Measurements from ENCODE around the gene MBLAC1.
A peak's percentile ranks its signal among the peaks of the same experiment; 100 is the strongest.

The MBLAC1 gene

DNA sequence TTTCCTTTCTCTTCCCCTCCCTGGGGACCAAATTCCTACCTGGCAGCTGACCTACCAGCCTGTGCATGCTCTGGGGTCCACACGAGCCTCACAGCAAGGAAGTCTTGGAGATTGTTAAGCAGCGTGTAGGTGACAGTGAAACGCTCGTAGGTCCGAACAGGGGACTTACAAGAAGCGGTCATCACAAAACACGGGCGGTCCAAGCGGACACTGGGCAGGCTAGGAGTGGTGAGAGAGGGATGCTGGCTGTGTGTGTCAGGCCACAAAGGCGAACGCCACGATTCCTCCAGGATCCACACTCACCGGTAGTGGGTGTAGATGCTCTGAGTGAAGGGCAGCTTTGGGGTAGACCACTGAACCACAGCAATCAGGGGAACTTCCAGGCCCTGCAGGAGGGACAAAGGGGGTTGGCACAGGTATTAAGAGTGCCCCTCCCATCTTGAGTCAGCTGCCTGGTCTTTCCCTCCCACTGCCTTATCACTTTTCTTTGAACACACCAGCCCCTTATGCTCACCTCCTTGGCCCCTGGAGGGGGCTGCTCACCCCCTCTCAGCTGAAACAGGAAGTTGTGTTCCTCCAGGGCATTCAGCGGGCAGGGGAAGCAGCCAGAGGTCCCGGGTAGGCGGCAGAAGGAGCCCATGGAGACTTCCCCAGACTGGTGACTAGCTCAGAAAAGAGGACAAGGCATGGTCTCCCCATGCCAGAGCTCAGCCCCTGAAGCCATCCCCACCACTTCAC, 29.7 kb downstream of the MBLAC1 start:
- peaks cover 56% of the 10 kb centered on the region for H3K36me3 ChIP-seq (ENCODE audit: insufficient read depth, low read length)
- WGBS, result 87% methylated on average over 16 of the region's 16 CpGs
- peaks cover 13% of the 10 kb centered on the region; the same call in 1 of the 2 replicates for H3K4me1 ChIP-seq (ENCODE audit: insufficient read depth, low read length)
- H3K4me3 ChIP-seq (ENCODE audit: low read length), result peak overlapping the region; percentile 80; the same call in 1 of the 2 replicates
- no peaks in the 10 kb centered on the region for H3K27me3 ChIP-seq (ENCODE audit: insufficient read depth, low read length)
- H3K9ac ChIP-seq (ENCODE audit: low read depth, low read length), result no peak overlapping the region
- H3K27ac ChIP-seq (ENCODE audit: low read depth, low read length), result peak overlapping the region; percentile 10; the same call in 1 of the 2 replicates
- no peaks in the 10 kb centered on the region for H3K9me3 ChIP-seq (ENCODE audit: insufficient read depth, low read depth, low read length)

DNA sequence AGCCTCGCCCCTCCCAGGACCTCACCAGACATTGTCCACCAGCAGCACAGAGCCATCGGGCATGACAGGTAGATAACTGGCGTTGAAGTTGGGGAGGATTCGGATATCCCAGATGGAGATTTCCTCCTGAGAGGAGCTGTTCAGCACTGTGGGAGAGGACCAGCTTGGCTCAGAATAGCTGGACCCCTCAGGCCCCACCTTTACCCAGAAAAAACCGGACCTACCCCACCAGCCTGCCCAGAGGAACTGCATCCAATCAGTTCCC, 30.2 kb downstream of the MBLAC1 start:
- H3K4me1 ChIP-seq (ENCODE audit: insufficient read depth, low read length), result peaks cover 13% of the 10 kb centered on the region; the same call in 1 of the 2 replicates
- WGBS, result 68% methylated on average over 5 of the region's 5 CpGs
- peaks cover 51% of the 10 kb centered on the region for H3K36me3 ChIP-seq (ENCODE audit: insufficient read depth, low read length)
- H3K9me3 ChIP-seq (ENCODE audit: insufficient read depth, low read depth, low read length), result no peaks in the 10 kb centered on the region
- peak overlapping the region; percentile 10; the same call in 1 of the 2 replicates for H3K27ac ChIP-seq (ENCODE audit: low read depth, low read length)
- H3K4me3 ChIP-seq (ENCODE audit: low read length), result peak overlapping the region; percentile 80; the same call in 1 of the 2 replicates
- H3K27me3 ChIP-seq (ENCODE audit: insufficient read depth, low read length), result no peaks in the 10 kb centered on the region
- H3K9ac ChIP-seq (ENCODE audit: low read depth, low read length), result no peak overlapping the region

DNA sequence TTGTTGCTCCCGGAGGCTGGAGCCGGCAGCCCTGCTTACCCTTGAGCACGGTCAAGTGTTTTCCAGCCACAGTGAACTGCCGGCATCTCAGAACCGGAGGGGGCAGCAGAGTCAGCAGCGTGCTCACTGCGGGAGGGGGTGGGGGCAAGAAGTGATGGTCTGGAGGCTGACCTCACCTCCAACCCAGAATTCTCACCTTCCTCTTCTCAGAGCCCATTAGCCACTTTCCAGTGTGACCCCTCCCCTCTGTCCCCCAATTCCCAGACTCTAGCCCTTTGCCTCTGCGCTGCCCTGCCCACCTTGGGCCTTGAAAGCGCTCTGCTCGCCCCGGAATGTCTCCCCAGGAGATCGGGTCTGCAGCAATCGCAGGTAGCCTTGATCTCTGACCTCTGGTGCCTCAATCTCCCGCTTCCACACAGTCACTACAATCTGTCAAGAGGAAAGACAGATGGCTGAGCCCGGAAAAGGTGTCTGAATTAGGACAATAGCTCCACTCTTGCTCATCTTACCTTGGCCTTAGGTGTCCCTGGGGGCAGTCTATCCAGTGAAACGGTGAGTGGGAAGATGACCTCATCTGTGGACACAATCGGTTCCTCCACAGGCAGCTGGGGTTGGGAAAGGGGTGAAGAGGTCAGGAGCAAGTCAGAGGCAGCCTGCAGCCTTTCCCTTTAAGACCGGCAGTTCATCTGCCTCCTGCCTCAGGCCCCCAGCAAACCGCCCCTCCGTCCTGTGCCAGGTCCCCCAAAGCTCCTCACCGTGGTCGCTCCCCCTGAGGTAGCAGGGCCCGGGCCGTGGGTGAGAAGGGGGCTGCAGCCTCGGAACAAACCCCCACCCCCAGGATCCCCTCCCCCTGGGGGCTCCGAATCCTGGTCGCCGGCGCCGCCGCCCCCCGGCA, 30.8 kb downstream of the MBLAC1 start:
- H3K4me1 ChIP-seq (ENCODE audit: insufficient read depth, low read length), result peaks cover 13% of the 10 kb centered on the region; the same call in 1 of the 2 replicates
- no peaks in the 10 kb centered on the region for H3K27me3 ChIP-seq (ENCODE audit: insufficient read depth, low read length)
- WGBS, result 12% methylated on average over 31 of the region's 32 CpGs
- peak overlapping the region; percentile 80 for H3K4me3 ChIP-seq (ENCODE audit: low read length)
- H3K9ac ChIP-seq (ENCODE audit: low read depth, low read length), result peak overlapping the region; percentile 79
- peaks cover 45% of the 10 kb centered on the region for H3K36me3 ChIP-seq (ENCODE audit: insufficient read depth, low read length)
- H3K27ac ChIP-seq (ENCODE audit: low read depth, low read length), result peak overlapping the region; percentile 82; the same call in 1 of the 2 replicates
- no peaks in the 10 kb centered on the region for H3K9me3 ChIP-seq (ENCODE audit: insufficient read depth, low read depth, low read length)

DNA sequence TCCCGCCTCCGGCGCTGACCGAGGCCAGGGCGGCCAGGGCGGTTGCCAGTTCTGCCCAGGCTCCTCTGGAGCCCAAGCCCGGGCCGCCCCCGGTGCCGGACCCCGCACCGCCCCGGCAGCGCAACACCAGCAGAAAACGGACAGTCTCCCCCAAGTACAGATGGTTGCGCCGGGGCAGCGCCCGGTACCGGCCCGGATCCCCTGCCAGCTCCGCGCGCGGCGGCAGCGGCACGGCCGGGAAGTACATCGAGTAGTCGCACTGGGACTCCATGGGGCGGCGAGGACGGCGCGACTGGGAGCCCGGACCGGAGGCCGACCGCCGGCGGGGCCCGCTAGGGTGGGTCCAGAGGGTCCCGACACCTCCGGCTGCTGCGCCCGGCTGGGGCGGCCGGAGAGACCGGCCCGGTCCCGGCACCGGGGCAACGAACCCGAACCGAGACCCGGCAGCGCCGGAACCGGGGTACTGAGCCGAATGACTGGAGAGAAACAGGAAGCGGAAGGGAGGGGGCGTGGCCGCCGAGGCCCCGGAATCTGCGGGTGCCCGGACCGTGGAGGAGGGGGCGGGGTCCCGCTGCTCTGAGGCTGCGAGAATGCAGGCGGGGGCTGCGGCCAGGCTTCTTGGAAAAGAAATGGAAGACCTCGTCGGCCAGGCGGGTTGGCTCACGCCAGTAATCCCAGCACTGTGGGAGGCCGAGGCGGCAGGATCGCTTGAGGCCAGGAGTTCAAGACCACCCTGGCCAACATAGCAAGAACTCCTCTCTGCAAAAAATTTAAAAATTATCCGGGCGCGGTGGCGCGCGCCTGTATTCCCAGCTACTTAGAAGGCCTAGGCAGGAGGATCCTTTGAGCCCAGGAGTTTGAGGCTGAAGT, 31.7 kb downstream of the MBLAC1 start, which contains the start of gene TRAPPC14:
TSS of gene TRAPPC14 (minus strand) at position 495 of the 870 bp plus-strand sequence. CDS start at position 271, 224 bp downstream.
- Histone ChIP-seq H3K27me3 (ENCODE audit: insufficient read depth, low read length) (no peaks in the 10 kb centered on the region), H3K9me3 (ENCODE audit: insufficient read depth, low read depth, low read length) (no peaks in the 10 kb centered on the region), H3K9ac (ENCODE audit: low read depth, low read length) (peak within 1 kb of the TSS; percentile 79), H3K4me3 (ENCODE audit: low read length) (peak within 1 kb of the TSS; percentile 80), H3K4me1 (ENCODE audit: insufficient read depth, low read length) (peaks cover 13% of the 10 kb centered on the region; the same call in 1 of the 2 replicates), H3K27ac (ENCODE audit: low read depth, low read length) (peak within 1 kb of the TSS; percentile 82; the same call in 1 of the 2 replicates), H3K36me3 (ENCODE audit: insufficient read depth, low read length) (peaks cover 37% of the 10 kb centered on the region)
- WGBS, result 4% methylated on average over 87 of the region's 87 CpGs

DNA sequence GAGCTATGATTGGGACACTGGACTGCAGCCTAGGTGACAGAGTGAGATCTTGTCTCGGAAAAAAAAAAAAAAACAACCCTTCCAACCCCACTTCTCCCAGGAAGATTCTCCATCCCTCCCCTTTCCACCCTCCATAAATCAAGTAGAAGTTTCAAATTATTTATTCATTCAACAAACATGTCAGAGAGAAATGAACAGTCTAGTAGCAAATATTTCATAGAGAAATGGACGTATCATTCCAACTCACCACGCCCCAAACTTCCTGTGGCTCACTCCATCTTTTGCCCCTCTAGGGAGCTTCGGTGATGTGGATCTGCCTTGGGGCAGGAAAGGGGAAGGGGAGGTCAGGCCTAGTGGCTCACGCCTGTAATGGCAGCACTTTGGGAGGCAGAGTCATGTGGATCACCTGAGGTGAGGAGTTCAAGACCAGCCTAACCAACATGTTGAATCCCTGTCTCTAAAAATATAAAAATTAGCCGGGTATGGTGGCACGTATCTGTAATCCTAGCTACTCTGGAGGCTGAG, 32.4 kb downstream of the MBLAC1 start:
- 85% methylated on average over 6 of the region's 7 CpGs for WGBS
- H3K27ac ChIP-seq (ENCODE audit: low read depth, low read length), result peak overlapping the region; percentile 68; the same call in 1 of the 2 replicates
- H3K9ac ChIP-seq (ENCODE audit: low read depth, low read length), result peak overlapping the region; percentile 52; the same call in 1 of the 2 replicates
- peak overlapping the region; percentile 80 for H3K4me3 ChIP-seq (ENCODE audit: low read length)
- H3K4me1 ChIP-seq (ENCODE audit: insufficient read depth, low read length), result peaks cover 13% of the 10 kb centered on the region; the same call in 1 of the 2 replicates
- H3K9me3 ChIP-seq (ENCODE audit: insufficient read depth, low read depth, low read length), result no peaks in the 10 kb centered on the region
- no peaks in the 10 kb centered on the region for H3K27me3 ChIP-seq (ENCODE audit: insufficient read depth, low read length)
- H3K36me3 ChIP-seq (ENCODE audit: insufficient read depth, low read length), result peaks cover 30% of the 10 kb centered on the region

DNA sequence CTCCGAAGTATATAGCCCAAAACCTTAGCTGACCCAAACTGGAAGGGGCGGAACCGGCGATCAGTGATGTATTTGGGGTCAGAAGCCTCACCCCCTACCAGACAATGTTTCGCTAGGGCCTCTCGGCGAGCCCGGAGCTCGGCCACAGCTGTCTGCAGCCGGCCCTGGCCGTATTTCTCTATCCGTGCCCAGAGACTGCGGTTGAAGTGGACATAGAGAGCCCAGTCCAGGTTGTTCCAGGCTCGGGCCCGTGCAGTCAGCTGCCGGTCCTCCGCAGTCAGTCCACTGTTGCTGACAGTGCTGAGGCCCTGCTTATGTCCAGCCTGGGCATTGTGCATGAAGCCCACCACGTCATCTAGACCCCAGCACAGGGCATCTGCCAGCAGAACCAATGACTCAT, 33.3 kb downstream of the MBLAC1 start:
- WGBS, result 95% methylated on average over 18 of the region's 18 CpGs
- no peak overlapping the region for H3K27ac ChIP-seq (ENCODE audit: low read depth, low read length)
- peaks cover 21% of the 10 kb centered on the region for H3K36me3 ChIP-seq (ENCODE audit: insufficient read depth, low read length)
- peaks cover 13% of the 10 kb centered on the region; the same call in 1 of the 2 replicates for H3K4me1 ChIP-seq (ENCODE audit: insufficient read depth, low read length)
- H3K9me3 ChIP-seq (ENCODE audit: insufficient read depth, low read depth, low read length), result no peaks in the 10 kb centered on the region
- H3K27me3 ChIP-seq (ENCODE audit: insufficient read depth, low read length), result no peaks in the 10 kb centered on the region
- no peak overlapping the region for H3K9ac ChIP-seq (ENCODE audit: low read depth, low read length)
- no peak overlapping the region for H3K4me3 ChIP-seq (ENCODE audit: low read length)

DNA sequence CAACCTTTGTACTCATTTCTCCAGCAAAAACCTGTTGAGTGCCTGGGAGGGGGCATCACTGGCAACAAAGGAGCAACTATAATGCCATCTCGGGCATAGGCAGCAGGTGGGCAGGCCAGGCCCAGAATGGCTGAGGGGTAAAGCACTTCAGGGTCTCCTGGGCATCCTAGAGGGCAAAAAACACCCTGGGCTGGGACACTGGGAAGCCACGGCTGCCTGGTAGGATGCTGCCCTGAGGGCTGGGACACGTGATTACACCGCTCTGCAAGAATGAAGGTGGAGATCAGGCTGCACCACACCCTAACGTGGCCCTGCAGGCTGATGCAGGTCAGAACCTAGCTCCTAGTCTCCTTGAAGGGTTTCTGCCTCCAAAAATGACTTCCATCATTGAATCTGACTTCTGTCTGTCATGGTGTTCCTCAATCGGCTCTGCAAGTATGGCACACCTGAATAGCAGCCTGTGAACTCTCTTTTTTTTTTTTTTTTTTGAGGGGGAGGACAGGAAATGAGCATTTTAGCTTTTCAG, 36.3 kb downstream of the MBLAC1 start:
- Histone ChIP-seq H3K9me3 (ENCODE audit: insufficient read depth, low read depth, low read length) (no peaks in the 10 kb centered on the region), H3K4me3 (ENCODE audit: low read length) (no peak overlapping the region), H3K27ac (ENCODE audit: low read depth, low read length) (no peak overlapping the region), H3K4me1 (ENCODE audit: insufficient read depth, low read length) (peaks cover 15% of the 10 kb centered on the region), H3K9ac (ENCODE audit: low read depth, low read length) (no peak overlapping the region), H3K27me3 (ENCODE audit: insufficient read depth, low read length) (peaks cover 16% of the 10 kb centered on the region), H3K36me3 (ENCODE audit: insufficient read depth, low read length) (no peaks in the 10 kb centered on the region)
- 50% methylated on average over 6 of the region's 6 CpGs for WGBS

DNA sequence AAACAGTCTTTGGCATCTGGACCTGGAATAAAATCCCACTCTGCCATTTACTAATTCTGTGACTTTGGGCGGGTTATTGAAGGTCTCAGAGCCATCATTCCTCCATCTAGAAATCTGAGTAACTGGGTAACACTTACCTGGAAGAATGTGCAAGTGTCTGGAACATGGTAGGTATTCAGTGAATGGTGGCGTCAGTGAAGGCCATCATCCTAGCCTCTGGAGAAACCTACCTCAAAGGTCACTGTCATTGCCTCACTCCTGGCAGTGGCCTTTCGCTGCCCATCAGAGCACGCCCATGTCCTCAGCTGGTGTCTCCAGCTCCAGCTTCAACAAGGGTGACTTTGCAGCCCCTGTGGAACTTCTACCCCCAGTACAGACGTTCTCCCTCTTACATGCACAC, 37.1 kb downstream of the MBLAC1 start:
- Histone ChIP-seq H3K9me3 (ENCODE audit: insufficient read depth, low read depth, low read length) (no peaks in the 10 kb centered on the region), H3K4me3 (ENCODE audit: low read length) (no peak overlapping the region), H3K27me3 (ENCODE audit: insufficient read depth, low read length) (peaks cover 16% of the 10 kb centered on the region), H3K36me3 (ENCODE audit: insufficient read depth, low read length) (no peaks in the 10 kb centered on the region), H3K9ac (ENCODE audit: low read depth, low read length) (no peak overlapping the region), H3K27ac (ENCODE audit: low read depth, low read length) (no peak overlapping the region), H3K4me1 (ENCODE audit: insufficient read depth, low read length) (peaks cover 15% of the 10 kb centered on the region)
- 92% methylated on average over 5 of the region's 5 CpGs for WGBS

DNA sequence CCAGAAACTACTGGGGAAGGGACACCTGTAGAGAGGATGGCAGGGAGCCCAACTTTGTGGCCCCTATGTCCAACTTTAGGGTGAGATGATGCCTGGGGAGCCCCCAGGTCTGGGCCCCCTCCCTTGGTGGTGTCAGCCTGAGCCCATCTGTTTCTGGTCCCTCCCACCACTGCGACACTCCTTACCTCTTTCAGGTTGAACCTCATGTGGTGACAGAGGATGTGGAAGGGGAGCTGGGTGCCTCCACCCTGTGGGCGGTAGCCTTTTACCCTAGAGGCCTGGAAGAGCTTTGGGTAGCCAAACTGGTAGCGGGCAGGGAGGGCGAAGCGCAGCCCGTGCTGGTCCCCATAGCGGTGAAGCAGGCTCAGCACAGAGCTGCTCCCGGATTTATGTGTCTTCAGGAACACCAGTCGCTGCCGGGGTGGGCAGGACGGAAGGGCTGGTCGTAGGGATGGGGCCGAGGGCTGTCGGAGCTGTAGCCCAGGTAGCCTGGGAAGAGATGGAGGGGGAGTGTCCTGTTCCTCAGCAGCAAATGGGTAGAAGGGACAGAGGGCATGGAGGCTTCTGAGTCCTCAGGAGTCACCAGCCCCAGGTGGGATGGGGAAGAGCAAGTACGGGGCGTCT, 39.7 kb downstream of the MBLAC1 start:
- WGBS, result 82% methylated on average over 16 of the region's 16 CpGs
- H3K4me3 ChIP-seq (ENCODE audit: low read length), result no peak overlapping the region
- H3K9me3 ChIP-seq (ENCODE audit: insufficient read depth, low read depth, low read length), result no peaks in the 10 kb centered on the region
- H3K4me1 ChIP-seq (ENCODE audit: insufficient read depth, low read length), result peaks cover 25% of the 10 kb centered on the region
- no peak overlapping the region for H3K9ac ChIP-seq (ENCODE audit: low read depth, low read length)
- H3K27ac ChIP-seq (ENCODE audit: low read depth, low read length), result no peak overlapping the region
- no peaks in the 10 kb centered on the region for H3K36me3 ChIP-seq (ENCODE audit: insufficient read depth, low read length)
- peaks cover 16% of the 10 kb centered on the region for H3K27me3 ChIP-seq (ENCODE audit: insufficient read depth, low read length)
